ENCODE results near the gene ATG2B.

- TF ChIP-seq ZBTB1 (tag by site-specific recombination; IDR thresholded peaks at IDR 0.05) = no peak
- TF ChIP-seq ZFP3 (tag by site-specific recombination; IDR thresholded peaks at IDR 0.05; ENCODE audit: low read depth) = no peak
- TF ChIP-seq ZNF394 (tag by site-specific recombination; IDR thresholded peaks at IDR 0.05; ENCODE audit: borderline replicate concordance) = no peak
- TF ChIP-seq ZFP41 (tag by site-specific recombination; IDR thresholded peaks at IDR 0.05; ENCODE audit: borderline replicate concordance) = no peak
- TF ChIP-seq ZNF223 (tag by site-specific recombination; IDR thresholded peaks at IDR 0.05) = no peak
- no peak for TF ChIP-seq CTCF (tag by site-specific recombination; IDR thresholded peaks at IDR 0.05)
- TF ChIP-seq ZNF513 (tag by site-specific recombination; IDR thresholded peaks at IDR 0.05) = no peak
- TF ChIP-seq ZNF639 (tag by site-specific recombination; IDR thresholded peaks at IDR 0.05) = no peak
- TF ChIP-seq ELK4 (IDR thresholded peaks at IDR 0.05; ENCODE audit: borderline replicate concordance, low read depth, low read length) = no peak
- no peak for TF ChIP-seq ZNF121 (tag by site-specific recombination; IDR thresholded peaks at IDR 0.05)
- TF ChIP-seq ZNF292 (tag by site-specific recombination; IDR thresholded peaks at IDR 0.05; ENCODE audit: borderline replicate concordance, low read depth) = no peak
- TF ChIP-seq HOXA7 (CRISPR knock-in tag; IDR thresholded peaks at IDR 0.05; ENCODE audit: borderline replicate concordance) = no peak
Observed at GRCh38 chr14:96271421-96271762, 91.7 kb downstream of the ATG2B start.

Data from HEK293 (cell line).